ENCODE measurements around the gene KSR2.

The KSR2 gene

GRCh38 chr12:117466677-117467362, 502.0 kb downstream of the KSR2 start:
- no peak for DNase-seq (ENCODE audit: low read depth, low spot score)

DNA sequence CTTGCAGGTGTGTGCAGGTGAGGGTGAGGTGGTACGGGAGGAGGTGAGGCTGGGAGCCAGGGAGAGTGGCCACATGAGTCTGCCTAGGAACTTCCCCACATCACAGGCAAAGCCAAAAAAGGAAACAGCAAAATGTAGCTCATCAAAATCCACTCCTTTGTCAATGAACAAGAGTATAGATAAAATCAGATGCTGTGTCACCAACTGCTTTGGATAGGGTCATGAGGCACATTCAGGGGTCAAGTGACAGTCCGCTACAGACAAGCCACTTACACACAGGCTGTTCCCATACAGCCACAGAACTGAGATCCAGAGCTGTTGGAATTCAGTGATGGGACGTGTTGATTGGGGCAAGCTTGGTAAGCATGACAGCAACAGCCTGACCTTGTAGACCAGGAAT, 507.1 kb downstream of the KSR2 start:
- DNase-seq (ENCODE audit: low read depth, low spot score): no peak

GRCh38 chr12:117459229-117459628, 509.6 kb downstream of the KSR2 start:
- no peak for DNase-seq (ENCODE audit: low read depth, low spot score)

- DNase-seq (ENCODE audit: low read depth, low spot score): no peak
These were observed 511.6 kb downstream of the KSR2 start for GRCh38 chr12:117457189-117457588.

DNA sequence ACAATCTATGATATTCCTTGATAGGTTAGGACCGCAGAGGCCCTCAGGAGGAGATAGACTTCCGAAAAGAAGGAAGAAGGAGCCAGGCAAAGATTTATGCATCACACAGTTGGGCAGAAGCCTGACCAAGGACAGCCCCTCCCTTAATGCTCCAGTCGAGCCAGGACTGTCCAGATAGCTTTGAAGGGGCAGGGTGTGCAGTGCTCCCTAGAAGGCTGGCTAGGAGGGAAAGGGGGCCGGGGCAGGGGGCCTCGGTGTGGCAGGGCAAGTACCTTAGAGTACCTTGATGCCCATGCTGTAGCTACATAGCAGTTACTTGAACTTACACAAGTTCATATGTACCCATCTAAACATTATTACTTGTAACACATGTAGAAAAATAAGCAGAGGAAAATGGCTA, 512.7 kb downstream of the KSR2 start:
- DNase-seq (ENCODE audit: low read depth, low spot score): no peak

GRCh38 chr12:117453961-117454360, 514.8 kb downstream of the KSR2 start:
- no peak for DNase-seq (ENCODE audit: low read depth, low spot score)

GRCh38 chr12:117452112-117452511, 516.7 kb downstream of the KSR2 start:
- DNase-seq (ENCODE audit: low read depth, low spot score): no peak

DNA sequence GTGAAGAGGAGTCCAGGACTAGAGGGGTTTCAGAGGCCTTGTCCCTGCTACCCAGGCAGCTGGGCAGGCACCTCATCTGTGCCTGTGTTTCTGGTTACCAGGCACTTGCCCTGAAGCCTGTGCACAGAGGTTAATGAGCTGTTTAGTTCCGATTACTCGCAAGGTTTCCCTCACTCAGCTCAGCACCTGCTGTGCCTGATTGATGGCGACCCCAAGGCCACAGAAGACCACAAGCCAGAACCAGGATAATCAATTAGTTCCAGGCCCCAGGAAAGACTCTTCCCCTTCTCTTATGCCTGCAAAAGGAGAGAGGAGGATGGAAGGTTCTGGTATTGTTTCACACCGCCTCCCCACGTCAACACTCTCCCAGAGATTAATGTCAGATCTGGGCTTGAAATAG, 518.6 kb downstream of the KSR2 start:
- no peak for DNase-seq (ENCODE audit: low read depth, low spot score)

GRCh38 chr12:117447665-117448366, 521.0 kb downstream of the KSR2 start:
- no peak for DNase-seq (ENCODE audit: low read depth, low spot score)

- no peak for DNase-seq (ENCODE audit: low read depth, low spot score)
These were observed 524.0 kb downstream of the KSR2 start for GRCh38 chr12:117444781-117445180.

GRCh38 chr12:117441751-117442150, 527.0 kb downstream of the KSR2 start:
- DNase-seq (ENCODE audit: low read depth, low spot score): no peak

GRCh38 chr12:117440384-117440783, 528.4 kb downstream of the KSR2 start:
- no peak for DNase-seq (ENCODE audit: low read depth, low spot score)

DNA sequence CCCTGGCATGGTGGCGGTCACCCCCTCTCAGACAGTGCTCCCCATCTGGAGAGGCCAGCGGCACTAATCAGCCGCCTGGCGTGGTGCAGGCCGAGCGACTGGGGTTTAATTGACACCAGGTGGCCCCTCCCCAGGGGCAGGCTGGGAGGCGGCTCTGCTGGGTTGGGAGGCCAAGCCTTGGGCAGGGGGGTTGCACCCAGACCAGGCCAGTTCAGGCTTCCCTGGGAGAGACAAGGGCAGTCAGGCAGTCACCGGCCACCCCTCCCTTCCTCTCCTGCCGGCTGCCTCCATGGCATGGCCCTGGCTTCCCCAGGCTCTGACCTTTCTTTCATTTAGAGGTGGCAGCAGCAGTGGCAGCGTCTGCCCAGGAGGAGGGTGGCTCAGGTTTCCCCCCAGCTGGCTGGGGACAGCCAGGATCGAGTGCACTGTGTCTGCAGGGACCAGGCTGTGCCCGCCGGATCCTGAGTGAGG, 529.2 kb downstream of the KSR2 start:
- DNase-seq (ENCODE audit: low read depth, low spot score): no peak

DNA sequence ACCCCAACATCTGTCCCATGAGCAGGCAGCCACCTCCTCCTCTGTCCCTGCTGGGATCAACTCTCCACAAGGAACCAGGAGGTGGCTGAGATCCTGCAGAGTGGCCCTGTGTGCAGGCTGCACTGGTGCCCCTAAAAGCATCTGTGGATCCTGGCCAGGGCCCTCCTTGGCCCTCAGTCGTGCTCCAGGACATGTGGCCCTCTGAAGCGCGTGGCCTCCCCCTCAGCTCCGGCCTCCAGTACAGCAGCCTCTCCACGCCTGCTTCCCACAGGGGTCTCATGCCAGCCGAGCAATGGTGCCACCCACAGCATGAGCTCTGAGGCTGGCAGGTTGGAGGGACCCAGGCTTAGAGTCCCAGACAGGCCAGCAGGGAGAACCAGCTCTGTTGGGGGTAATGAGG, 530.0 kb downstream of the KSR2 start:
- DNase-seq (ENCODE audit: low read depth, low spot score): no peak

DNA sequence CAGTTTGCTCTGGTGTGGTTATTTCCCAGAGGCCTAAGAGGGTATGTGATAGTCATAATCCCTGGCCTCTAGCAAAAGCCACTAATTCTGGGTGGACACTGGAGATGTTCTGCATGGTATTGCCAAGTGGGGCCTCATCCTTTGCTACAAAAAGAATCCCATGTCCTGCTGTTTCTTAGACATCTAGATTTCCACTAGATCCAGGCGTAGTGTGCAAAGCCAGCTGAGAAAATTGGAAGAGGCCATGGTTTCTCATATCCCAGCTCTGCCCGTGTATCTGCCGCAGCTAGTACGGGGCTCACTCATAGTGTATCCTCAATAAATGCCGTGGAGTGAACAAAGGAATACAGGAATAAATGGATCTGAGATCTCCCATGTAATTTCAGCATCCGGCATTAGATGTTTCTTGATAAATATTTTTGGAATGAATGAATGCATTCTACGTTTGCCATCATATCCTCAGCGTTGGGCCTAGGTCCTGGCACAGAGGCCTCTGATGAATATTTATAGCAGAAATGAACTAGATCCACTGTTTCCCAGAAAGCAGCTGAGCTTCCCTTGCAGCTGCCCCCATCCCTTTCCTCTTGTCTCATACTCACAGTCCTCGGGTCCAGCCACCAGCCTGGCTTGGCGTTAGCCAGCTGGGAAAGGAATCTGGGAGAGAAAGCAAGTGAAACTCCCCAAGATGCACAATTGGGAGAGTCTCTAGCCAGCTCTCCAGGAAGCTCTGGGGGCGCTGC, 531.1 kb downstream of the KSR2 start:
- no peak for DNase-seq (ENCODE audit: low read depth, low spot score)

DNA sequence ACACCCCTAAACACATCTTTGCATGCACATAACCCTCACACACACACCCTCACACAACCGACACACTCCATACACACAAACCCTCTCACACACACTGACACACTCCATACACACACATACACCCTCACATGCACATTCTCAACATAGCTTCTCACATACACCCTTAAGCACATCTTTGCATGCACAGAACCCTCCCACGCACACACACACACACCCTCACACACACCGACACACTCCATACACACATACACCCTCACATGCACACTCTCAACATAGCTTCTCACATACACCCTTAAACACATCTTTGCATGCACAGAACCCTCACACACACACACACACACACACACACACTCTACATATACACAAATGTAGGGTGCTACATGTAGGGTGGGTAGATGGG, 534.9 kb downstream of the KSR2 start:
- DNase-seq (ENCODE audit: low read depth, low spot score): no peak

DNA sequence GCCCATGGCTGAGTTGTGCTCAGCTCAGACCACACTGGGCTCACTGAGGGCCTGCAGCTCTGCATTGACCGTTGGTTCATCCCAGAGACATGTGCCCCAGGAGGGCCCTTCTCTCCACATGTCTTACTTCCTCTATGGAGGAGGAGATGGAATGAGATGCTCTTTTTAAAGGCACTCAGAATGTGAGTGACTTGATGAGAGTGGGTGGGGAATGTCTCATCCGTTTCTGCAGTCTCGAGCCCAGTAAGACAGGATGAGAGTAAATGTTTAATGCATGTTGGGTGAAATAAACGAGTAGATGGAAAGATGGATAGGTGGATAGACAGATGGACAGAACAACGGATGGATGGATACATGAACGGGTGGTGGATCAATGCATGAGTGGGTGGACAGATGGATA, 538.5 kb downstream of the KSR2 start:
- no peak for DNase-seq (ENCODE audit: low read depth, low spot score)

GRCh38 chr12:117427211-117427610, 541.6 kb downstream of the KSR2 start:
- no peak for DNase-seq (ENCODE audit: low read depth, low spot score)

DNA sequence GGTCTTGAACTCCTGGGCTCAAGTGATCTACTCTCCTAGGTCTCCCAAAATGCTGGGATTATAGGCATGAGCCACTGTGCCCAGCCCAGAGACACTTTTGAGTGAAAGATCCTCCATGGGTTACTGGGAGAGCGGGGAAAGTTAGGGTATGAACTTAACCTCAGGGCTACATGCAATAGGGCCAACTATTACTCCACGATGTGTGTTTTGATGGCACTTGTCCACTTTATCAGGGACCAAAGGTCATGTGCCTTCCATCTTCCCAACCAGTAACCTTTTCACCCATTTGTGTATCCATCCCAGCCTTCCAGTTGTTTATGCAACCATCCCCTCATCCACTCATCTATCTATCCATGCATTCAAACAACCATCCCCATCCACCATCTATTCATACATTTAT, 546.8 kb downstream of the KSR2 start:
- no peak for DNase-seq (ENCODE audit: low read depth, low spot score)

GRCh38 chr12:117421068-117421752, 547.6 kb downstream of the KSR2 start:
- no peak for DNase-seq (ENCODE audit: low read depth, low spot score)

- no peak for DNase-seq (ENCODE audit: low read depth, low spot score)
These were observed 551.8 kb downstream of the KSR2 start for GRCh38 chr12:117417004-117417403.
